HL-60 (cell line): ENCODE results near the gene GRIA1.

ENCODE experiments used
- CTCF ChIP-seq: IDR thresholded peaks from one replicate; pipeline ENCODE4 v1.5.1; 2011; ENCODE audit warnings: low read length, control low read depth, inconsistent platforms; ENCODE audit not compliant: insufficient read depth
- GABPA ChIP-seq: IDR thresholded peaks from 2 replicates; pipeline ENCODE4 v1.6.1; 2012; ENCODE audit warnings: low read depth
- POLR2AphosphoS5 ChIP-seq: IDR thresholded peaks from 2 replicates; pipeline ENCODE4 v1.6.1; 2012; ENCODE audit warnings: low read depth
- REST ChIP-seq: IDR thresholded peaks from 2 replicates; pipeline ENCODE4 v1.6.1; 2012; ENCODE audit warnings: low read depth; ENCODE audit not compliant: insufficient replicate concordance
- SPI1 ChIP-seq: IDR thresholded peaks from 2 replicates; pipeline ENCODE4 v1.6.1; 2012; ENCODE audit warnings: low read depth, mild to moderate bottlenecking, borderline replicate concordance

GRCh38 chr5:153456993-153457392 lies 33.5 kb upstream of the GRIA1 start:
- TF ChIP-seq CTCF (no peak), POLR2AphosphoS5 (no peak), REST (no peak), SPI1 (no peak), GABPA (no peak)
